ENCODE data around the gene ST3GAL4. TPM values are rescaled to one million over a fixed set of nuclear protein-coding genes. Genes with fewer than 3 reads are reported as not detected.
A peak's percentile ranks its signal among the peaks of the same experiment; 100 is the strongest.

The ST3GAL4 gene
- total RNA-seq, 4 donors from 2014 or later, result 42.1 to 56.2 (median 47.2) TPM

GRCh38 chr11:126358763-126359160 is 3.3 kb downstream of the ST3GAL4 start:
- Histone ChIP-seq H3K27me3 (no peaks in the 10 kb centered on the region), H3K27ac (peak overlapping the region in 3 of 4 donors; percentile 86 to 92 (median 89)), H3K36me3 (no peaks in the 10 kb centered on the region), H3K9me3 (no peaks in the 10 kb centered on the region), H3K4me3 (no peak overlapping the region), H3K4me1 (peaks cover 0 to 85% (median 47%) of the 10 kb centered on the region in 3 donors)
- no peak for TF ChIP-seq CTCF (IDR thresholded peaks at IDR 0.05)
- TF ChIP-seq EP300 (IDR thresholded peaks at IDR 0.05), result no peak
- TF ChIP-seq POLR2AphosphoS5 (IDR thresholded peaks at IDR 0.05), result no peak
- no peak for TF ChIP-seq POLR2A (IDR thresholded peaks at IDR 0.05)
- 67% methylated on average over 1 of the region's 2 CpGs; no CpG with 5 or more reads in 1 of the 2 donors for WGBS, 2 donors (ENCODE audit: low coverage in 1 of 2)
- ATAC-seq, result no peak

GRCh38 chr11:126359431-126360048 is 4.1 kb downstream of the ST3GAL4 start:
- H3K4me1 ChIP-seq, result peaks cover 0 to 80% (median 44%) of the 10 kb centered on the region in 3 donors
- WGBS, 2 donors (ENCODE audit: low coverage in 1 of 2), result 8 to 9% methylated on average over 9 to 10 of the region's 16 CpGs

GRCh38 chr11:126360049-126360446 is 4.6 kb downstream of the ST3GAL4 start:
- peaks cover 0 to 75% (median 40%) of the 10 kb centered on the region in 3 donors for H3K4me1 ChIP-seq

More at GRCh38 chr11:126359431-126360048, 4.1 kb downstream of the ST3GAL4 start:
- no peaks in the 10 kb centered on the region for H3K27me3 ChIP-seq
- peak overlapping the region in 3 of 4 donors; percentile 49 to 89 (median 86) for H3K27ac ChIP-seq
- peak overlapping the region in 1 of 2 donors; percentile 29 for H3K4me3 ChIP-seq
- H3K36me3 ChIP-seq, result no peaks in the 10 kb centered on the region
- TF ChIP-seq CTCF (IDR thresholded peaks at IDR 0.05), result peak in 2 of 4 experiments; percentile 16 to 23
- peak; percentile 43 for TF ChIP-seq POLR2AphosphoS5 (IDR thresholded peaks at IDR 0.05)
- TF ChIP-seq EP300 (IDR thresholded peaks at IDR 0.05), result no peak
- no peaks in the 10 kb centered on the region for H3K9me3 ChIP-seq
- peak; percentile 61 for ATAC-seq

GRCh38 chr11:126361400-126361799 is 5.9 kb downstream of the ST3GAL4 start:
- no peaks in the 10 kb centered on the region for H3K27me3 ChIP-seq
- WGBS, 2 donors (ENCODE audit: low coverage in 1 of 2), result 86% methylated on average over 3 of the region's 5 CpGs; no CpG with 5 or more reads in 1 of the 2 donors
- no peaks in the 10 kb centered on the region for H3K36me3 ChIP-seq
- H3K9me3 ChIP-seq, result no peaks in the 10 kb centered on the region
- ATAC-seq, result no peak
- peaks cover 0 to 79% (median 40%) of the 10 kb centered on the region in 3 donors for H3K4me1 ChIP-seq
- TF ChIP-seq POLR2A (IDR thresholded peaks at IDR 0.05) (no peak), POLR2AphosphoS5 (IDR thresholded peaks at IDR 0.05) (no peak), EP300 (IDR thresholded peaks at IDR 0.05) (no peak), CTCF (IDR thresholded peaks at IDR 0.05) (no peak)
- H3K27ac ChIP-seq, result no peak overlapping the region
- no peak overlapping the region for H3K4me3 ChIP-seq

More at GRCh38 chr11:126360049-126360446, 4.6 kb downstream of the ST3GAL4 start:
- no peaks in the 10 kb centered on the region for H3K36me3 ChIP-seq
- 95% methylated on average over 6 of the region's 8 CpGs; no CpG with 5 or more reads in 1 of the 2 donors for WGBS, 2 donors (ENCODE audit: low coverage in 1 of 2)
- H3K27ac ChIP-seq, result peak overlapping the region in 3 of 4 donors; percentile 49 to 89 (median 86)
- no peaks in the 10 kb centered on the region for H3K9me3 ChIP-seq
- ATAC-seq, result no peak
- H3K27me3 ChIP-seq, result no peaks in the 10 kb centered on the region
- peak overlapping the region in 1 of 2 donors; percentile 29 for H3K4me3 ChIP-seq
- no peak for TF ChIP-seq EP300 (IDR thresholded peaks at IDR 0.05)
- TF ChIP-seq CTCF (IDR thresholded peaks at IDR 0.05), result no peak
- no peak for TF ChIP-seq POLR2AphosphoS5 (IDR thresholded peaks at IDR 0.05)
- TF ChIP-seq POLR2A (IDR thresholded peaks at IDR 0.05), result no peak
